Neuronal stem cell (in vitro differentiated cells): ENCODE measurements around the gene PITPNM3.
A peak's percentile ranks its signal among the peaks of the same experiment; 100 is the strongest.

Source experiments
- DNase-seq: peaks from one replicate; pipeline ENCODE4 v3.0.0-alpha.2; 2013; ENCODE audit warnings: low spot score
- H2AFZ ChIP-seq: one replicate; pipeline ENCODE4 v1.6.1; 2013; ENCODE audit warnings: mild to moderate bottlenecking, low read length, inconsistent platforms
- H2AK5ac ChIP-seq: 2 replicates; pipeline ENCODE4 v1.6.1; 2013; ENCODE audit warnings: low read depth, mild to moderate bottlenecking, inconsistent platforms, low read length, moderate library complexity, mixed read lengths
- H2BK120ac ChIP-seq: 2 replicates; pipeline ENCODE4 v1.6.1; 2013; ENCODE audit warnings: low read depth, mild to moderate bottlenecking, inconsistent platforms, low read length, moderate library complexity, mixed read lengths
- H2BK12ac ChIP-seq: one replicate; pipeline ENCODE4 v1.6.1; 2013; ENCODE audit warnings: low read length, inconsistent platforms
- H2BK15ac ChIP-seq: 2 replicates; pipeline ENCODE4 v1.6.1; 2013; ENCODE audit warnings: mild to moderate bottlenecking, low read length, inconsistent platforms, mixed read lengths
- H2BK5ac ChIP-seq: one replicate; pipeline ENCODE4 v1.6.1; 2013; ENCODE audit warnings: inconsistent platforms, mild to moderate bottlenecking, low read length, moderate library complexity
- H3K14ac ChIP-seq: one replicate; pipeline ENCODE4 v1.6.1; 2013; ENCODE audit warnings: low read length, inconsistent platforms
- H3K18ac ChIP-seq: 2 replicates; pipeline ENCODE4 v1.6.1; 2013; ENCODE audit warnings: low read length, inconsistent platforms
- H3K23ac ChIP-seq: 2 replicates; pipeline ENCODE4 v1.6.1; 2013; ENCODE audit warnings: low read depth, mild to moderate bottlenecking, mixed read lengths, low read length, inconsistent platforms; ENCODE audit not compliant: poor library complexity
- H3K27ac ChIP-seq: replicated peaks from 3 replicates; pipeline ENCODE4 v1.5.1; 2013; ENCODE audit warnings: low read length, inconsistent platforms
- H3K27me3 ChIP-seq, 3 experiments: 2 replicates each; pipeline ENCODE4 v1.6.1; 2013; ENCODE audit warnings: low read length in 3 of 3, mild to moderate bottlenecking in 2 of 3, inconsistent platforms in 1 of 3, low read depth in 1 of 3, mixed read lengths in 1 of 3, moderate library complexity in 1 of 3; ENCODE audit not compliant: control insufficient read depth in 3 of 3, insufficient read depth in 3 of 3
- H3K36me3 ChIP-seq, 2 donors: replicated peaks in 1 of 2; 2 replicates each; pipeline ENCODE4 v1.6.1; 2013; ENCODE audit warnings: low read length in 2 of 2; ENCODE audit not compliant: control insufficient read depth in 2 of 2, insufficient read depth in 2 of 2
- H3K4ac ChIP-seq: 2 replicates; pipeline ENCODE4 v1.6.1; 2013; ENCODE audit warnings: inconsistent platforms, mild to moderate bottlenecking, low read length, moderate library complexity
- H3K4me1 ChIP-seq, 2 donors: 1 replicate in 1 of 2; 2 replicates in 1 of 2; pipeline ENCODE4 v1.6.1; 2013; ENCODE audit warnings: low read length in 2 of 2, low read depth in 1 of 2; ENCODE audit not compliant: control insufficient read depth in 2 of 2, insufficient read depth in 1 of 2
- H3K4me2 ChIP-seq: one replicate; pipeline ENCODE4 v1.6.1; 2013; ENCODE audit warnings: mild to moderate bottlenecking, low read length, inconsistent platforms; ENCODE audit not compliant: insufficient read depth, poor library complexity, severe bottlenecking
- H3K4me3 ChIP-seq, 2 donors: 2 replicates each; pipeline ENCODE4 v1.5.1; 2013; ENCODE audit warnings: low read length in 2 of 2, mild to moderate bottlenecking in 2 of 2, inconsistent platforms in 1 of 2, moderate library complexity in 1 of 2
- H3K79me1 ChIP-seq: one replicate; pipeline ENCODE4 v1.6.1; 2013; ENCODE audit warnings: low read depth, mild to moderate bottlenecking, inconsistent platforms, low read length, moderate library complexity
- H3K9ac ChIP-seq: one replicate; pipeline ENCODE4 v1.6.1; 2013; ENCODE audit warnings: mild to moderate bottlenecking, low read depth, low read length, inconsistent platforms; ENCODE audit not compliant: poor library complexity
- H3K9me3 ChIP-seq, 2 donors: replicated peaks in 1 of 2; 2 replicates each; pipeline versions ENCODE3 to v1.6.1; 2013; ENCODE audit warnings: low read length in 2 of 2, mild to moderate bottlenecking in 2 of 2, inconsistent platforms in 1 of 2, low read depth in 1 of 2, mixed read lengths in 1 of 2, moderate library complexity in 1 of 2; ENCODE audit not compliant: control insufficient read depth in 2 of 2, insufficient read depth in 1 of 2
- H4K8ac ChIP-seq: one replicate; pipeline ENCODE4 v1.6.1; 2013; ENCODE audit warnings: low read depth, mild to moderate bottlenecking, inconsistent platforms, low read length, moderate library complexity
- H4K91ac ChIP-seq: one replicate; pipeline ENCODE4 v1.6.1; 2013; ENCODE audit warnings: low read length, low read depth, mild to moderate bottlenecking, inconsistent platforms; ENCODE audit not compliant: poor library complexity
- WGBS, 2 donors: extraction: QIAGEN DNeasy Blood & Tissue Kit; methylation state at CpG; one replicate each; pipeline ENCODE4 v1.1.7; 2013; ENCODE audit warnings: missing lambda C conversion rate in 2 of 2, mixed read lengths in 1 of 2; ENCODE audit not compliant: insufficient read length in 2 of 2, insufficient replicate concordance in 1 of 2; ENCODE audit errors: extremely low coverage in 2 of 2; 5-methylcytosine and 5-hydroxymethylcytosine counted together

The PITPNM3 gene

GRCh38 chr17:6427279-6427781 is 129.0 kb downstream of the PITPNM3 start:
- Histone ChIP-seq H3K27ac (no peak overlapping the region), H3K4me2 (no peak overlapping the region), H3K4ac (no peak overlapping the region), H2BK12ac (no peak overlapping the region), H3K23ac (no peak overlapping the region), H3K14ac (no peak overlapping the region), H2AK5ac (no peak overlapping the region), H3K36me3 (no peaks in the 10 kb centered on the region), H3K4me3 (no peak overlapping the region), H2BK120ac (no peak overlapping the region), H4K91ac (no peak overlapping the region), H2BK5ac (no peak overlapping the region), H2BK15ac (no peak overlapping the region), H3K9ac (no peak overlapping the region), H3K18ac (no peak overlapping the region), H3K27me3 (peaks cover 0 to 5% (median 0%) of the 10 kb centered on the region in 3 experiments), H3K4me1 (peaks cover 6 to 17% of the 10 kb centered on the region in 2 donors), H3K9me3 (no peaks in the 10 kb centered on the region), H3K79me1 (no peaks in the 10 kb centered on the region), H2AFZ (no peak overlapping the region), H4K8ac (no peak overlapping the region)
- WGBS, 2 donors: no CpG with 5 or more reads among the region's 7 CpGs
- no peak for DNase-seq

GRCh38 chr17:6426356-6427101 is 129.8 kb downstream of the PITPNM3 start:
- no peak overlapping the region for H3K14ac ChIP-seq
- WGBS, 2 donors: no CpG with 5 or more reads among the region's 25 CpGs

GRCh38 chr17:6425407-6425806 is 130.9 kb downstream of the PITPNM3 start:
- Histone ChIP-seq H2BK15ac (peak overlapping the region; percentile 84), H3K9ac (no peak overlapping the region), H2BK120ac (no peak overlapping the region), H3K14ac (peak overlapping the region; percentile 85), H2AK5ac (peak overlapping the region; percentile 77), H3K27ac (no peak overlapping the region), H2BK5ac (no peak overlapping the region), H3K23ac (no peak overlapping the region), H3K79me1 (no peaks in the 10 kb centered on the region), H3K27me3 (peaks cover 0 to 5% (median 0%) of the 10 kb centered on the region in 3 experiments), H2AFZ (no peak overlapping the region), H3K4me3 (no peak overlapping the region), H3K4me1 (peaks cover 6 to 20% of the 10 kb centered on the region in 2 donors), H4K91ac (peak overlapping the region; percentile 3), H3K18ac (peak overlapping the region; percentile 86), H2BK12ac (peak overlapping the region; percentile 91), H4K8ac (no peak overlapping the region), H3K36me3 (no peaks in the 10 kb centered on the region), H3K4ac (peak overlapping the region; percentile 29), H3K9me3 (no peaks in the 10 kb centered on the region), H3K4me2 (no peak overlapping the region)
- DNase-seq: no peak
- WGBS, 2 donors: no CpG with 5 or more reads among the region's 18 CpGs

More at GRCh38 chr17:6426356-6427101, 129.8 kb downstream of the PITPNM3 start:
- peak overlapping the region; percentile 89 for H2AK5ac ChIP-seq
- no peaks in the 10 kb centered on the region for H3K9me3 ChIP-seq
- peaks cover 0 to 5% (median 0%) of the 10 kb centered on the region in 3 experiments for H3K27me3 ChIP-seq
- no peak overlapping the region for H3K4me3 ChIP-seq
- H3K23ac ChIP-seq: no peak overlapping the region
- no peak for DNase-seq
- no peak overlapping the region for H4K8ac ChIP-seq
- no peak overlapping the region for H4K91ac ChIP-seq
- no peaks in the 10 kb centered on the region for H3K79me1 ChIP-seq
- no peak overlapping the region for H2BK5ac ChIP-seq
- peaks cover 6 to 20% of the 10 kb centered on the region in 2 donors for H3K4me1 ChIP-seq
- H2BK12ac ChIP-seq: peak overlapping the region; percentile 17
- H2BK15ac ChIP-seq: peak overlapping the region; percentile 70
- H3K18ac ChIP-seq: peak overlapping the region; percentile 60
- H3K36me3 ChIP-seq: no peaks in the 10 kb centered on the region
- no peak overlapping the region for H3K27ac ChIP-seq
- no peak overlapping the region for H3K9ac ChIP-seq
- H3K4ac ChIP-seq: peak overlapping the region; percentile 24
- H2BK120ac ChIP-seq: no peak overlapping the region
- no peak overlapping the region for H3K4me2 ChIP-seq
- no peak overlapping the region for H2AFZ ChIP-seq

DNA sequence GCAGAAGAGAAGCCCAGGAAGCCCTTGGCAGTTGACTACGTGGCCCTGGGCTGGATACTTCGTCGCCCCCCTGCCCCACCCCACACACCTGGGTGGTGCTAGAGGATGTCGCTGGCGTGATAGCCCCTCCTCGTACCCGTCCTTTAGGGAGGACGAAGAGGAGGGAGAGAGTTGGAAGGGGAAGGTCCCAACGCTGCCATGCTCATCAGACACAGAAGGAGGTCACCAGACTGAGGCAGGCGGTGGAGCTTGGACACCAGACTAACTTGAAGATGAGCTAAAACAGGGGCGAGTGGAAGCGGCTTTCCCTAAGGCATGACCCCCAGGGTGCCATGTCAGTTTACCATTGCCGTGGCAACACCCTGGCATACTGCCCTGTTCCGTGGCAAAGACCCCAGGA is 132.4 kb downstream of the PITPNM3 start:
- no peak overlapping the region for H4K8ac ChIP-seq
- no peak overlapping the region for H3K14ac ChIP-seq
- H3K4me3 ChIP-seq: no peak overlapping the region
- H2BK5ac ChIP-seq: peak overlapping the region; percentile 56
- H3K4ac ChIP-seq: no peak overlapping the region
- peaks cover under 1 to 15% of the 10 kb centered on the region in 2 donors for H3K4me1 ChIP-seq
- H2BK12ac ChIP-seq: no peak overlapping the region
- no peak overlapping the region for H2AFZ ChIP-seq
- H3K23ac ChIP-seq: no peak overlapping the region
- no peaks in the 10 kb centered on the region for H3K36me3 ChIP-seq
- H2BK15ac ChIP-seq: peak overlapping the region; percentile 11
- H3K79me1 ChIP-seq: no peaks in the 10 kb centered on the region
- H3K18ac ChIP-seq: peak overlapping the region; percentile 57
- WGBS, 2 donors: no CpG with 5 or more reads among the region's 14 CpGs
- H4K91ac ChIP-seq: no peak overlapping the region
- no peak overlapping the region for H3K27ac ChIP-seq
- H3K9ac ChIP-seq: no peak overlapping the region
- H2AK5ac ChIP-seq: peak overlapping the region; percentile 17
- H2BK120ac ChIP-seq: no peak overlapping the region
- H3K27me3 ChIP-seq: peaks cover 0 to 5% (median 0%) of the 10 kb centered on the region in 3 experiments
- no peak overlapping the region for H3K4me2 ChIP-seq
- DNase-seq: no peak
- H3K9me3 ChIP-seq: no peaks in the 10 kb centered on the region
